ENCODE measurements around the gene ODF2L. TPM values are rescaled to one million over a fixed set of nuclear protein-coding genes. Genes with fewer than 3 reads are reported as not detected.

ODF2L gene
- total RNA-seq, 1 donor from 2014 or later = 63.6 TPM

GRCh38 chr1:86303041-86303690 is 93.0 kb downstream of the ODF2L start:
- DNase-seq = no peak

Other genes with a start within 250 kb of the ODF2L start
- not detected in 2 replicates for gene COL24A1, start 239.6 kb downstream of the ODF2L start, total RNA-seq
- under 0.01 TPM in 1 of 2 replicates, not detected in the other for gene CLCA2, start 27.8 kb upstream of the ODF2L start, total RNA-seq
- gene CLCA1, start 72.6 kb upstream of the ODF2L start, total RNA-seq = not detected in 2 replicates
- gene CLCA4, start 150.8 kb upstream of the ODF2L start, total RNA-seq = not detected in 2 replicates